C4-2B (cell line): Measurements from ENCODE around the gene BCAR3.

Experiments
- H3K27ac ChIP-seq: fragments of 450-650 bp; 2 replicates; pipeline ENCODE4 v1.5.1; 2017
- CTCF ChIP-seq: fragments of 450-650 bp; conservative IDR thresholded peaks from 2 replicates; pipeline ENCODE4 v1.5.1; 2017; ENCODE audit warnings: mild to moderate bottlenecking
- ZFX ChIP-seq: fragments of 450-650 bp; IDR thresholded peaks from 2 replicates; pipeline ENCODE4 v1.6.1; 2017

BCAR3 gene

DNA sequence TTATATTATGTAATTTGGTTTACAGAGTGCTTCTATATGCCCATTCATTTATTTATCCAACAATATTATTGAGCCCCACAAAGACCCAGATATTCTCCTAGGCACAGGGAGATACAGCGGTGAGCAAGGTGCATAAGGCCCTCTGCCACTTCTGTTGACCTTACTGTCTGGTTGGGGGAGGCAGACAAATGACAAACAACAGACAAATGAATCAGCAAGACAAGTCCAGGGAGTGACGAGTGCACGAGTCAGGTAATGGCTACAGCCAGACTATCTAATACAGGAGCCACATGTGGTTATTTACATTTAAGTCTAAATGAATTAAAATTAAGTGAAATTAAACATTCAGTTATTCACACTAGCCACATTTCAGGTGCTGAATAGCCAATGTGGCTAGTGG, 22.0 kb upstream of the BCAR3 start:
- no peak overlapping the region for H3K27ac ChIP-seq
- TF ChIP-seq ZFX: no peak
- no peak for TF ChIP-seq CTCF

DNA sequence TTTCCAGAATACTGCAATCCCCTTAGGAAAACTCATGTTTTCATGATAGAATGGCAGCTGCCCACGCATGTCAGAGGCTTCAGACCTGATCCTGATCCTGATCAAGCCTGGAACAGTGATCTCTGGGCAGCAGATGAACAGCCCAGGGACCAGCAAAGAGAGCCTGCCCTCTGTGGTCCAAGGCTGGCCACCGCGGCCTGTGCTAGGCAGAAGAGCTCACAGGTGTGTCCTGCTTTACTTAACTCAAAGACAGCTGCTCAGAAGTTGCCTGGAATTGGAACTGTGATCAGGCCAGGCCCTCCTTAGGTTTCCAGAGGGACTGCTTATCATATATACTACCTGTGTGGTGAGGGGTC, 21.2 kb upstream of the BCAR3 start:
- TF ChIP-seq ZFX (no peak), CTCF (no peak)

GRCh38 chr1:93702111-93702827, 20.6 kb upstream of the BCAR3 start:
- no peak overlapping the region for H3K27ac ChIP-seq
- TF ChIP-seq ZFX: no peak

More for the DNA sequence above, 21.2 kb upstream of the BCAR3 start:
- no peak overlapping the region for H3K27ac ChIP-seq

DNA sequence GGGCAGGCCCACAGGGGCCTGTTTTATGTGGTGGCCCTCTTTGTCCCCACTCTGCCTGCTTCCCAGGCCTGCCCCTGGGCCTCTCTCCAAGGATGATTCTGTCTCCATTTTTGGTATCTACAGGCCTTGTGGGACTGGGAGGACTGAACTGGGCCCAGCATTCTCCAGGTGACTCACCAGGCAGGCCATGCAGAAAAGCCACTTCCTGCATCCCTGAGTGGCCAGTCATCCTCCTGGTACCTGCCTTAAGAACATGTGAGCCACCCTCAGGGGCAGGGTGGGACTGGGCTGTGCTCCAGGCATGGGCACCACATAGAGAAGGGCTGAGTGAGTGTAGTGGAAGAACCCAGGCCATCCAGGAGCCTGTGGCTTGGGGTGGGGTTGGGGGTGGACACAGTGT, 20.0 kb upstream of the BCAR3 start:
- TF ChIP-seq ZFX (no peak), CTCF (no peak)
- H3K27ac ChIP-seq: no peak overlapping the region

DNA sequence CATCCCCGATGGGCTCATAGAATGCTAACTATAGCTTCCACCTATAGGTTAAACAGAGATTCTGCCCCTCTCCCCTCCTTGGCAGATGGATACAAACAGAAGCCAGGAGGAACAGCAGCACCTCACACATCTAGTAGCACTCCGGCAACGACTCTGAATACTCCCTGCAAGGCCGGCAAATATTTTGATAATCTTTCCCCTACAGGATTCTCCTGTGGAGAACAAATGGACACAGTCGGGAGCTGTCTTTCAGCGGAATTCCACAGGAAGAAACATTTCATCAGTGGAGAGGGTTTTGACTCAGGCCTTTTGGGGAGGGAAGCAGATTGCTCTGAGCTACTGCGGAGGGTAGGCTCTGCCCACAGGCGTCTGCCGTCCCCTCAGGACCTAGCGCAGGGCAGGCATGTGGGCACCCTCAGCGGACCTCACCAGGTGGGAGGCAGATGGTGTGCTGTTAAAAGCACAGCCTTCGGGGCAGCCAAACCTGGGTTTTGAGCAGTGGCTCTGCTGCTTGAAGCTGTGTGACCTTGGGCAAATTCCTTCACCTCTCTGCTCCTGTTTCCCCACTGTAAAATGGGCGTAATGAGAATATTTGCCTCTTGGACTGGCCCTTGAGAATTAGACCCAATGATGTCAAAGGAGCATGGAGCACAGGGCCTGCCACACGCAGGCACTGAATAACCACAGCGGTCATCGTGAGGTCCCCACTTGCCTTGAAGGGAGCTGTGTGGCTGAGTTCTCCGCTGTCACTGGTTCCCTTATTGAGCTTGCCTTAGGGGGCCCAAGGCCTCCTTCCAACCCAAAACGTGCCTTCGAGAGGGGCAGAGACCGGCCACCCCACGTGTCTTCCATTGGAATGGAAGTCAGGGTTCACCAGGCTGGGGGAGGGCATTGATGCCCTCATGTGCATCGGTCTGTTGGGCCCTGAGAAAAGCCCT, 19.2 kb upstream of the BCAR3 start:
- H3K27ac ChIP-seq: no peak overlapping the region

GRCh38 chr1:93699503-93700168, 18.0 kb upstream of the BCAR3 start:
- H3K27ac ChIP-seq: no peak overlapping the region
- no peak for TF ChIP-seq CTCF
- no peak for TF ChIP-seq ZFX

More for the DNA sequence above, 19.2 kb upstream of the BCAR3 start:
- TF ChIP-seq CTCF (no peak), ZFX (no peak)

- H3K27ac ChIP-seq: no peak overlapping the region
- TF ChIP-seq ZFX (no peak), CTCF (no peak)
Observed at GRCh38 chr1:93699049-93699384, 17.4 kb upstream of the BCAR3 start.
